HG03025 (cell line): ENCODE measurements around the gene ERG.

Experiments used
- ATAC-seq: cut with Tn5 transposase; IDR thresholded peaks from one replicate; pipeline ENCODE4 v1.9.1; 2021; ENCODE audit warnings: mild to moderate bottlenecking, moderate library complexity; ENCODE audit not compliant: unreplicated experiment, low FRiP score

The ERG gene

DNA sequence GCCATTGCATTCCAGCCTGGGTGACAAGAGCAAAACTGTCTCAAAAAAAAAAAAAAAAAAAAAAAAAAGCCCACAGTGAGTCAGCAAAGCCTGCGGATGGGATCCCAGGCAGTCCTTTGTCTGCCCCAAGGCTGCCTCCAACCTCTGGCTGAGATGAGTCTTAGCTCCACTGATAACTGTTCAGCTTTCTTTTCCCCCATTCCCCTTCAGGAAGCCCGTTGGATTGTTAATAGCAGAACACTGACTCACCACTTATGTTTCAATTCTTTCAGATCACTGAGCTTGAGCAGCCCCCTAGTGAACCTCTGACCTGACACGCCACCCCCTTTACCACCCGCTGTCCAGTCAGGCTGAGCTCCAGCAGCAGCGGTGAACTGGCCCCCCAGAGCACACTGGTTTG is 57.5 kb downstream of the ERG start:
- ATAC-seq = no peak

DNA sequence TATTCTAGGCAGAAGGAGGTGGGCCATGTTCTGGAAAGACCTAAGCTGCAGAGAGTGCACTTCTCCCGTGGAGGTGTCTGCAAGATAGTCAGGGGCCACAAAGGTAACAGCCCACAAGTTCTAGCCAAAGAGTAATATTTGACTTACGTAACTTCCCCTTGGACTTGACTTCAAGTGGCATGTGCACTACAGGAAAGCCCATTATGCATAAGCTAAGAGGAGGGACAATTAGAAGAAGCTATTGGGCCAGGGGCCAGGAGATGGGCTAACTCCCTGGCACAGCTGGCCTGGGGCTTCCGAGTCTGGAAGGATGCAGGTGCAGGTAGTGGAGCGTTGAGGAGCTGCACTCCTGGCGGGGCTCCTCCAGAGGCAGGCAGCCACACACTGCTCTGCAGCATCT is 58.3 kb downstream of the ERG start:
- no peak for ATAC-seq

DNA sequence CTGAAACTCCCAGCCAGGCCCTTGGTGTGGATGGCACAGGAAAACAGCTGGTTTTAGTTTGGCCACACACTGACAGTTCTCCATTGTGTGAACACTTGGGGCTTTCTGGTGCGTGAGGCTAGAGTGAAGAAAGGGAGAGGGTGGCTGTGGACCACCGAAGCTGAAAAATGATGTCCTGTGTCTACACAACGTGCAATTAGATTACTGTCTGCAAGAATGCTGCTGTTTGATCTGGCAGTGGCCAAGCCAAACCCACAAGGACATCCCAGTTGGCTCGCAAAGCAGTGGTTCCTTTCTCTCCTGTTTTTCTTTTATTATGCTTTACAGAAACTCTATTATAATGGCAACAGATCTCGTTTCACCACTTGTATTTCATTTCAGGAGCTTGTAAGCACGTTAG is 58.9 kb downstream of the ERG start:
- no peak for ATAC-seq

DNA sequence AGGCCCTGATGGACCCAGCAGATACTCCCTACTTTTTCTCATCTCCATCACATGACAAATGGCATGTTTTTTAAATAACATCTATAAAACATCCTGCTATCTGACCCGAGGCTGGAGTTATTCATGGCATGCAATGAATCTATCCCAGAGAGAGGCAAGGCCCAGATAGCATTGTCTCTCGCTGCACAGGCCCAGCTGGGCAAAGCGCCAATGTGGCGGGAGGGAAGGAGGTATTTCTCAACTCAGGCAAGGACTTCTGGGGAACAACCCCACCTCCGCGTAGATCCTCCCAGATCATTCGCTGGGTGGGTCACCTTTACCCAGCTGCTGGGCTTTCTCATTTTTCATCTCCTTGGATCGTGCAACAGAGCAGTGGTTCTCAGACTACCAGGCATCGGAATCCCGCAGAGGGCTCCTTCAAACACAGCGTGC is 59.8 kb downstream of the ERG start:
- ATAC-seq = no peak

DNA sequence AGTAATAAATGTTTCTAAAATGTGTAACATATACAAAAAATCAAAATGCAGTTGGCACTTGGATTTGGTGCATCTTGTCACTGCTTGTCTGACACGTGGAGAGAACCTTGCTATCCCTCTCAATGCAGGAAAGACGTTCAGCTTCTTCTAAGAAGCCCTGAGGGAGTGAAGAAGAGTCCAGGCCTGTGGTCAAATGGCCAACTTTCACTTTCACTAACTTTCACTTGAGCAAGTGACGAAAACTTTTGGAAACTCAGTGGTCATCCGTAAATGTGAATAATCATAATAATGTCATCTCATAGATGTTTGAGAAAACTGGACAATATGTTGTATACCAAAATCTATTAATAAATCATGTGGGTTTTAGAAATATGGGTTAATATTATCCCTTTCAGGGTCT is 61.9 kb downstream of the ERG start:
- no peak for ATAC-seq

DNA sequence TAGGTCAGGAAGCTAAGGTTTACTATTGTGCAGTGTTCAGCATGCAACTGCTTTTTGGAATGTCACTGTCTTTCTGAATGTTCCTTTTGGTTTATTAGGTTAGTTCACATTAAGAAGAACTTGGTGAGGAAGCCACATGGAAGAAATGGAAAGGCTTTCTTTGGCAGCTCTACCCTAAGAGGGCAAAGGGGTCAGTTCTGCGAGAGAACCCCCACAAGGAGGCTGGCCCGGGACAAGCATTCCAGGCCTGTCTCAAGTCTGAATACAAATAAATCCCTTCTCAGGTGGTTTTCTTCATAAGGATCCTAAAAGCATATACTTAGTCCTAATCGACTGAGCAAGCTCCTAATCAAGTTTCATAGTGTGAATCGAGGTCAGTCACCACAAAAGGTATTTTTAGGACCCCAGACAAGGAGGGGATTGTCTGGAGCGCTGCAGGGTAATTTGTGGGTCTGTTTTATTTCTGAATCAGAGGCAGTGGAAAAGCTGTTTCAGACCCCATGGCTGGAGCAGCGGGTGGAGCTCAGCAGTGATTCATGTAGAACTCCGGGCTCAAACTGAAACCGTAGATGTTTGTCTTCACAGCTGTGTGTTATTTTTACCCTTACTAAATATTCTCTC is 63.3 kb downstream of the ERG start:
- no peak for ATAC-seq

DNA sequence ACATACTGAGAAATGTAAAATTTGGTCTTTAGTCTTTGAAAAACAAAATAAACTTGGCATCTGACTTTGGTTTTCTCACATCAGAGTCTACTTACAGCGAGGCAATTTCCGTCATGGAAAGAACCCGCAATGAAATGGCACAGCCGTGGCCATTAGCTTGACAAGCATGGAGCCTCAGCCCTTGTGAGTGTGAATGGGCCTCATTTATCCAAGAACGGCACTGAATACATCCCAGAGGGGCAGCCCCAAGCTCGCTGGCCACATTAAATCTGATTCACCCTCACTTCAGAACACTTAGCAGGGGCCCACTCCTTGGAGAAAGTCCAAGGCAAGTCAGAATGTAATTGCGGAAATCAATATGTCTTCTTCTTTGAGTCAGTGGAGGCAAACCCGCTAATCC is 64.8 kb downstream of the ERG start:
- no peak for ATAC-seq

DNA sequence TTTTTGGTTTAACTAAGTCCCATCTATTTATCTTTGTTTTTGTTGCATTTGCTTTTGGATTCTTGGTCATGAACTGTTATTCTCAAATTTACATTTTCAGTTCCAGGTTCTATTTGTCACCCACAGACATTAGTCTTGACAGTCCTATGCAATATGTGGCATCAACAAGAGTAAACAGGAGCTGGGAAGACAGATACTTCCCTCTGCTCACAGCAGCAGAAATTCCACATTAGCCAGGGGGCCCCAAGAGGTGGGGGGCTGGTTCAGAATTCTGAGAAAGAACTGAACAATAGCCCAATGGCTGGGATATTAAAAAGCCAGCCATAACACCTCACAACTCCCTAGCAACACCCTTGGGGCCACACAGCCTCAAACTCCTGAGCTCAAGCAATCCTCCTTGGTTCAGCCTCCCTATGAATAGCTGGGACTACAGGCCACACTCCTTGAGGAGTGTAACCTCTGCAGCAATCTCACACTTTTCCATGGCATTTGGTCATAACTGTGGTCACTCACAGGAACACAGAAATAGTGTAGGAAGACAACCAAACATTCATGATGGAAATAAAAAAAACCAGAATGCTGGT is 67.8 kb downstream of the ERG start:
- ATAC-seq = no peak

DNA sequence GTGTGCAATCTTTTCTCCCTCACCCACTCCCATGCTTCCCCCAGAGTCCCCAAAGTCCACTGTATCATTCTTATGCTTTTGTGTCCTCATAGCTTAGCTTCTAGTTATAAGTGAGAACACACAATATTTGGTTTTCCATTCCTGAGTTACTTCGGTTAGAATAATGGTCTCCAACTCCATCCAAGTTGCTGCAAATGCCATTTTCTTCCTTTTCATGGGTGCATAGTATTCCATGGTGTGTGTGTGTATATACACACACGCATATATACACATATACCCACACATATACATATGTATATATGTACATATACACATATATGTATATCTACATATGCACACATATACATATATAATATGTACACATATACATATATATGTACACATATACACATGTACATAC is 69.3 kb downstream of the ERG start:
- ATAC-seq = no peak

DNA sequence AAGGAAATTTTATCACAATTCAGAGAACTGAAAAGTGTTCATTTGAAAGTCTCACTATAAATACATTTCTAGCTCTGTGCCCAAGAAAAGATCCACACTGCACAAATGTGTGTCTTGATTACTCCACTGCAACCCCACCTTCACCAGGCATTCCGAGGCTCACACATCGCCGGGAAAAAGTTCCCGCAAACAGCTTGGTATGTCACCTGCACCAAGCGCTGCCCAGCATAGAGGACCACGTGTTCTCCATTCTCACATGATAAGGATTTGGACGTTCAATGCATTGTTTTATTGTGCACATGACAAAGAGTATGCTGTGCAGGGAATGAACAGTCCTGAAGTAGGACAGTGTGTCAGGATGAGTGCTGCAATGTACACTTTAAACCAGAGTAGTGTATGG is 70.1 kb downstream of the ERG start:
- ATAC-seq = no peak

DNA sequence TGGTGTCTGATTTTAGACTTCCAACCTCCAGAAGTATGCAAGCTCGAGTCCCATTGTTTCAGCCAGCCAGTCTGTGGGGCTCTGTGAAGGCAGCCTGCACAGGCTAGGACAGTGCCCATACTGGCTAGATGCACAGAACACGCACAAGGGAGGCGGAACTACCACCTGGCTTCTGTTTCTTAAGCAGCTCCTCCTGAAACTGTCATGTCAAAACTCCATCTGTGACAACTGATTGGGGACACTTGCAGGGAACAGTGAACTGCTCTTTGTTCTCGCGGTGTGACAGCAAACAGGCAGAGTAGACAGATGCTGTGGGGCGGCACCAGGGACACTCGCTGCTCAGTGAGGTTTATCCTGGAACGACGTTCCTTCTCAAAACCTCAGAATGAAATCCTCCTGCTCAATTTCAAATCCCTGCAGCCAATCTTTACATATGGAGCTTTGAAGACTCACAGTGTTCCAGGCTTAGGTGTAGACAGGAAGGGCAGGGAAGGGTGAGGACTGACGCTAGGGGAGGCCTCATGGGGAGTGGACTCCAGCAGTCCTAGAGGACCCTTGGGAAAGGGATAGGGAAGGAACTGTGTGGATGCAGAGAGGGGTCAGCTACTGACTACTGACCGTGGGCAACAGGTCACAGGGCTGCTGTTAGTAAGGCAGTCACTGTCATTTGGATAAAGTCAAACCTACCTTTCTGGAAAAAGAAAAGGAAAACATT is 73.8 kb downstream of the ERG start:
- no peak for ATAC-seq

DNA sequence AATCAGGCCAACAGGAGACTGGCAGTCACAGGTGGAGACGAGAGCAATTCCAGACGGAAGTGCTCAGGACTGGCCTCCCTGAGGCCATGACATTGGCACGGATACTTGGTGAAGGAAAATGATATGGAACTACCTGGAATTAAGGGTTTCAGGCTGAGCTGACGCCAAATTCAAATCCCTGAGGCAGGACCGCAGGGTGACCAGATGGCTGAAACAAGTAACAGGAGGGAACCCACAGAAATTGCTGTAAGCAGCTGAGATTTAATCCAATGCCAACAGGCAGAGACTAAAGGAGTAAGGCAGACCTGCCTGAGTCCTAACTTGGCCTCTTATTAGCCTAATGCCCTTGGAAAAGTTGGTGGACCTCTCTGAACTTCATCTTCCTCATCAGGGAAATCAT is 76.2 kb downstream of the ERG start:
- no peak for ATAC-seq

DNA sequence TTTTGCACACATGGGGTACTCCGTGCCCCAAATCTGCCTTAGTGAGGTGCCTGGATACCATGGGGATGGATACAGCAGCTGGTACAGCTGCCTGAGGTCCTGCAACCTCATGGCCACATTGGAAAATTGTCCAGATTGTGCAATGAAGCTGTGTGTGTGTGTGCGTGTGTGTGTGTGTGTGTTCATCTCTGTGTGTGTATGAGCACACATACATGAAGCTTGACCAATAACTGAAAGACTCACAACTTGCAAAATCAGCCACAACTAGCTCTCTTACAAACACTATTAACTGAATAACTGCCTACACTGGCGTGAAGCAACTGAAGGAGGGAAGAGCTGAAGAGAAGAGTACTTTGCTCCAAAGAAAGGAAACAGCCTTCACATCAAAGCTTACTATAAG is 78.1 kb downstream of the ERG start:
- ATAC-seq = no peak

DNA sequence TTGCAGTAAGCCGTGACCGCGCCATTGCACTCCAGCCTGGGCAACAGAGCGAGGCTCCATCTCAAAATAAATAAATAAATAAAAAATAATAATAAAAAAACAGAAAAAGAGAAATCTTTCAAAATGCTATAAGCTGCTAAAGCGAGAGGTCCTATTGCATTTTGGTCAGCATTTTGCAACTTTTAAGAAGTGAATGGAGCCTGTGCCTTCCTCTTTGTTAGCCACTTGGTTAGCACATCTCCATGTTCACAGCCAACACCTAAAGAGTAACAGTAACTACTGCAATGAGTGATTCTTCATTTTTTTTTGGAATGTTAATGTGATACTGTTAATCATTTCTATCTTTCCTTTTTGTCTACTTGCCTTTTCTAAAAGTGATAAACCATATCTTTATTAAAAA is 80.6 kb downstream of the ERG start:
- no peak for ATAC-seq

DNA sequence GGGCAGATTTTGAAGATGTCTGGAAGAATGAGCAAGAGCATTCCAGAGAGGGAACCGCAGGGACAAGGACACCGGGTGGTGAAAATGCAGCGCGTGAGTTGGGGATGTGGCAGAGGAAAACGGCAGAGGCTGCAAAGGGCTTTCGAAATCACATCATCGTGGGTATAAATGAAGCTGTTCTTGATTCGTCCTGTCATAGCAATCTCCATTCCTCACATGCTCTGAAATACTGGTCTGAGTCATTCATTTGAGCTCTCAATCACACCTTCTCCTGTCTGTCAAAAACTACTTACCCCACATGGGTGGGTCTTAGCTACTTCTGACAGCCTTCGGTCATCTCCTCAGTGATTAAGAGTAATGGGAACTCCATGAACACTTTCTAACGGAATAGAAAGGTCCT is 81.5 kb downstream of the ERG start:
- ATAC-seq = no peak

DNA sequence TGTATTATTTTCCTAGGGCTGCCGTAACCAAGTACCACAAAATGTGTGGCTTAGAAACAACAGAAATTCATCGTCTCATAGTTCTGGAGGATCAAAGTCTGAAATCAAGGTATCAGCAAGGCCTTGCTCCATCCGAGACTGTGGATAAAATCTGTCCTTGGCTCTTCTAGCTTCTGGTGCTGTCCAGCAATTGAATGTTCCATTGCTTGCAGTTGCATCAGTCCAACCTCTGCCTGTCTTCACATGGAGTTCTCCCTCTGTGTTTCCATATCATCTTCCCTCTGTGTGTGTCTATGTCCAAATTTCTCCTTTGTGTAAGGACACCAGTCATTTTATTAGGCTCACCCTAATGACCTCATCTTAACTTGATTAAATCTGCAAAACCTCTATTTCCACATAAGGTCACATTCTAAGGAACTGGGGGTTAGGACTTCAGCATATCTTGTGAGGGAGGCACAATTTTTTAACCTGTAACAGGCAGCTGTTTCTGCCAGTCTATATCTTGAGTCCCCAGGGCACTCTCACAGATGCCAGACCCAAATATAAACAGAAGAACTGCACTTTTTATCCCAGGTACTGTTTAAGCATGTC is 84.2 kb downstream of the ERG start:
- ATAC-seq = no peak

DNA sequence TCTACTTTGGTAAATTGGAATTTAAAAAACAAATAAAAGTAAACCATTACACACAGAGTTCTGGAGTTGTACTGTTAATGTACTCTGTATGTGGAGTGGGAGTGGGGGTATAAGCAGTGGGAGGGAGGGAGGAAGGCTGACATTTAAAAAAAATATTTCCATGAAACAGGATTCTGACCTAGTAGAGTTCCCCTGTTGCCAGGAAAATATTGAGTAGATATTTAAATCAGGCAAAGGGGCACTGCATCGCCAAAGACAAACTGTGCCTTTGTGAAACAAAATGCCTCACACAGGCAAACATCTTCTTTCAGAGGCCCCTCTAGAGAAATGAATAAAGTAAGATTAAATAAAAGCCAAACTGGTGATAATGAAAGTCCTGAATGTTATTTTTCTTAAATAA is 87.8 kb downstream of the ERG start:
- ATAC-seq = no peak

DNA sequence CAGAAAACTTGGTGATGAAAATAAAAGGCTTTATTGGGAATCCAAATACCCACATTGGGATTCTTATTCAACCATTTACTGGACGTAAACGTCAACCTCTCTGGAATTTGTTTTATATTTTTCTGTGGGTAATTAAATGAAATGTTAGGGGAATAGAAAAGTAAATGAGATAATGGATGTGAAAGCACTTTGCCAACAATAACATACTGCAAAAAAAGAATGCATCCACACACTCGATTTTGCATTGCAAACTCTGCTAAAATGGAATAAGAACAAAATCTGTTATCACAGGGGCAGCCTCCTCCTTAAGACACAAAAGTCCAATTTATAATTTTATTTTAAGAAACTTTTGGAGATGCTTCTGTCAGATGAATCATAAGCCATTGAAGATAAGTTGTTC is 88.4 kb downstream of the ERG start:
- no peak for ATAC-seq

DNA sequence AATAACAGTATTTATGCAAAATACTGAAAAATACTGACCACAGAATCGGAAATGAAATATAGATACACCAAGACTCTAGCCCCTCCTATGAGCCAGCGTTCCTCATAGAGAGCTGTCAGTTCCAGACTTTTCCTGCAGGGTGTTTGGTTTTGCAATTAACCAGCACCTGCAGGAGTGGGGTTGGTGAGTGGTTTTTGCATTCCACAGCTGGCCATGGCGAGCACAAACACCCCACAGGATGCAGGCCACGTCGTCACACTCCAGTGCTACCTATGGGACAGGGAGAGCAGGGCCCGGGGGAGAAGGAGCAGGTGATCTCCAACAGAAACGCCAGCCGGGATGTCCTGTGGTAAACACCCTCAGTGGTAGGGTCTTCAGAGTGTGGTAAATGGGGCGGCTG is 94.1 kb downstream of the ERG start:
- ATAC-seq = no peak

DNA sequence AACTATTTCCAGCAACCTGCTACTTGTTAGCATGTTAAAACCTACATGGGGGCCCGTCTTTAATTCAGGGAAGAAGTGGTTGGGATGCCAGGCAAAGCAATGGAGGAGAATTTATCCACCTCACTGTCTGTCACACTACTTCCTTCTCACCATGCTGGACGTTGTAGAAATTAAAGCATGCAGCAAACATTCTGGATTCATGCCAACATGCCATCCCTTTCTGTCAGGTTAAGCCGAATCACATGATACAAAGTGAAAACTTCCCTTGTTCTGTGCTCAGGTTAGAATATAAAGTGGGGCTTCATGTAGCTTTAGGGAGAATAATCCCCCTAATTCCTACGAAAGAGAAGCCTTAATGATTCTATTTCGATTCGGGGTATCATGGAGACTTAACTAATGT is 95.5 kb downstream of the ERG start:
- ATAC-seq = no peak

DNA sequence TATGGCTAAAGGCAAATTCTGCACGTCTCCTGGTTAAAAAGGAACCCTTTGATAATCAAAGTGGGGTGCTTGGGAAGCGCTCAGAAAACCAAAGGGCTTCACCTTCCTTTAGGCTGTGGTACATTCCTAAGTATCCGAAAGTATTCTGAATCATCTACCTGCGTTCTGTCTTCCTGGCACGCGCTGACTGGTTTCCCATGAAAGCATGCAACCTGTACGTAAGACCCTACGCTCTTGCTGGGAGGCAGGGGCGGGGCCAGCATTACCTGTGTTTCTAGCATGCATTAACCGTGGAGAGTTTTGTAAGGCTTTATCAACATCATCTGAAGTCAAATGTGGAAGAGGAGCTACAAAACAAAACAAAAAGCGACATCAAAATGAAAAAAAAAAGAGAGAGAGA is 96.0 kb downstream of the ERG start:
- no peak for ATAC-seq
